ENCODE measurements around the gene MCM8. TPM values are rescaled to one million over a fixed set of nuclear protein-coding genes. Genes with fewer than 3 reads are reported as not detected.
"Not testable (repeated sequence)": the region's sequence is repeated elsewhere in the genome, so short reads cannot be mapped to it uniquely, and the experiment has no call there.

Gene MCM8
- polyA plus RNA-seq, 4 donors: 1.6 to 12.2 (median 4.2) TPM

GRCh38 chr20:6032907-6033306 is 82.5 kb downstream of the MCM8 start:
- H3K9me3 ChIP-seq (ENCODE audit: control insufficient read depth in 2 of 2, insufficient read depth in 1 of 2, low read depth in 1 of 2, low read length in 1 of 2); DNase-seq; H3K4me3 ChIP-seq (ENCODE audit: low read depth in 1 of 3, low read length in 3 of 3); H3K27me3 ChIP-seq (ENCODE audit: control insufficient read depth in 3 of 3, insufficient read depth in 3 of 3, low read length in 3 of 3); H3K27ac ChIP-seq (ENCODE audit: low read depth in 1 of 3, low read length in 2 of 3); H3K4me1 ChIP-seq (ENCODE audit: control insufficient read depth in 3 of 3, insufficient read depth in 2 of 3, low read depth in 1 of 3, low read length in 2 of 3); FAIRE-seq: not testable (repeated sequence)
- 91 to 96% (median 95%) methylated on average over 8 of the region's 8 CpGs for WGBS, 3 donors
- peaks cover 13 to 30% (median 22%) of the 10 kb centered on the region in 3 donors for H3K36me3 ChIP-seq (ENCODE audit: control insufficient read depth in 3 of 3, insufficient read depth in 2 of 3, low read depth in 1 of 3, low read length in 3 of 3)

- no peak overlapping the region for H3K27ac ChIP-seq (ENCODE audit: low read depth in 1 of 3, low read length in 2 of 3)
- no peak for FAIRE-seq
- H3K27me3 ChIP-seq (ENCODE audit: control insufficient read depth in 3 of 3, insufficient read depth in 3 of 3, low read length in 3 of 3): no peaks in the 10 kb centered on the region
- H3K36me3 ChIP-seq (ENCODE audit: control insufficient read depth in 3 of 3, insufficient read depth in 2 of 3, low read depth in 1 of 3, low read length in 3 of 3): peaks cover 13 to 34% (median 22%) of the 10 kb centered on the region in 3 donors
- no peak overlapping the region for H3K4me3 ChIP-seq (ENCODE audit: low read depth in 1 of 3, low read length in 3 of 3)
- H3K4me1 ChIP-seq (ENCODE audit: control insufficient read depth in 3 of 3, insufficient read depth in 2 of 3, low read depth in 1 of 3, low read length in 2 of 3): no peaks in the 10 kb centered on the region
- DNase-seq: no peak
- 57 to 74% (median 63%) methylated on average over 2 of the region's 2 CpGs for WGBS, 3 donors
- H3K9me3 ChIP-seq (ENCODE audit: control insufficient read depth in 2 of 2, insufficient read depth in 1 of 2, low read depth in 1 of 2, low read length in 1 of 2): no peaks in the 10 kb centered on the region
Observed at GRCh38 chr20:6034134-6034969, 83.9 kb downstream of the MCM8 start.

GRCh38 chr20:6036213-6036612 is 85.8 kb downstream of the MCM8 start:
- no peaks in the 10 kb centered on the region for H3K9me3 ChIP-seq (ENCODE audit: control insufficient read depth in 2 of 2, insufficient read depth in 1 of 2, low read depth in 1 of 2, low read length in 1 of 2)
- H3K4me1 ChIP-seq (ENCODE audit: control insufficient read depth in 3 of 3, insufficient read depth in 2 of 3, low read depth in 1 of 3, low read length in 2 of 3): no peaks in the 10 kb centered on the region
- H3K27ac ChIP-seq (ENCODE audit: low read depth in 1 of 3, low read length in 2 of 3): no peak overlapping the region
- WGBS, 3 donors: 96 to 98% (median 98%) methylated on average over 4 of the region's 4 CpGs
- peaks cover 22 to 37% (median 33%) of the 10 kb centered on the region in 3 donors for H3K36me3 ChIP-seq (ENCODE audit: control insufficient read depth in 3 of 3, insufficient read depth in 2 of 3, low read depth in 1 of 3, low read length in 3 of 3)
- H3K27me3 ChIP-seq (ENCODE audit: control insufficient read depth in 3 of 3, insufficient read depth in 3 of 3, low read length in 3 of 3): no peaks in the 10 kb centered on the region
- no peak for DNase-seq
- FAIRE-seq: no peak
- H3K4me3 ChIP-seq (ENCODE audit: low read depth in 1 of 3, low read length in 3 of 3): no peak overlapping the region

- no peaks in the 10 kb centered on the region for H3K9me3 ChIP-seq (ENCODE audit: control insufficient read depth in 2 of 2, insufficient read depth in 1 of 2, low read depth in 1 of 2, low read length in 1 of 2)
- 60 to 83% (median 68%) methylated on average over 1 of the region's 1 CpG for WGBS, 3 donors
- H3K4me3 ChIP-seq (ENCODE audit: low read depth in 1 of 3, low read length in 3 of 3): no peak overlapping the region
- peaks cover 26 to 46% (median 37%) of the 10 kb centered on the region in 3 donors for H3K36me3 ChIP-seq (ENCODE audit: control insufficient read depth in 3 of 3, insufficient read depth in 2 of 3, low read depth in 1 of 3, low read length in 3 of 3)
- FAIRE-seq: no peak
- H3K4me1 ChIP-seq (ENCODE audit: control insufficient read depth in 3 of 3, insufficient read depth in 2 of 3, low read depth in 1 of 3, low read length in 2 of 3): no peaks in the 10 kb centered on the region
- no peak for DNase-seq
- no peaks in the 10 kb centered on the region for H3K27me3 ChIP-seq (ENCODE audit: control insufficient read depth in 3 of 3, insufficient read depth in 3 of 3, low read length in 3 of 3)
- H3K27ac ChIP-seq (ENCODE audit: low read depth in 1 of 3, low read length in 2 of 3): no peak overlapping the region
Observed at GRCh38 chr20:6037082-6037481, 86.6 kb downstream of the MCM8 start.

- Histone ChIP-seq H3K27ac (ENCODE audit: low read depth in 1 of 3, low read length in 2 of 3) (no peak overlapping the region), H3K36me3 (ENCODE audit: control insufficient read depth in 3 of 3, insufficient read depth in 2 of 3, low read depth in 1 of 3, low read length in 3 of 3) (peaks cover 22 to 46% (median 41%) of the 10 kb centered on the region in 3 donors), H3K4me3 (ENCODE audit: low read depth in 1 of 3, low read length in 3 of 3) (no peak overlapping the region), H3K4me1 (ENCODE audit: control insufficient read depth in 3 of 3, insufficient read depth in 2 of 3, low read depth in 1 of 3, low read length in 2 of 3) (no peaks in the 10 kb centered on the region), H3K27me3 (ENCODE audit: control insufficient read depth in 3 of 3, insufficient read depth in 3 of 3, low read length in 3 of 3) (no peaks in the 10 kb centered on the region), H3K9me3 (ENCODE audit: control insufficient read depth in 2 of 2, insufficient read depth in 1 of 2, low read depth in 1 of 2, low read length in 1 of 2) (no peaks in the 10 kb centered on the region)
- FAIRE-seq (no peak), DNase-seq (no peak)
- WGBS, 3 donors: 90 to 98% (median 95%) methylated on average over 3 of the region's 3 CpGs
Observed at GRCh38 chr20:6038256-6038655, 87.8 kb downstream of the MCM8 start.

- Histone ChIP-seq H3K4me1 (ENCODE audit: control insufficient read depth in 3 of 3, insufficient read depth in 2 of 3, low read depth in 1 of 3, low read length in 2 of 3) (no peaks in the 10 kb centered on the region), H3K9me3 (ENCODE audit: control insufficient read depth in 2 of 2, insufficient read depth in 1 of 2, low read depth in 1 of 2, low read length in 1 of 2) (no peaks in the 10 kb centered on the region), H3K27me3 (ENCODE audit: control insufficient read depth in 3 of 3, insufficient read depth in 3 of 3, low read length in 3 of 3) (no peaks in the 10 kb centered on the region), H3K4me3 (ENCODE audit: low read depth in 1 of 3, low read length in 3 of 3) (no peak overlapping the region), H3K36me3 (ENCODE audit: control insufficient read depth in 3 of 3, insufficient read depth in 2 of 3, low read depth in 1 of 3, low read length in 3 of 3) (peaks cover 13 to 48% (median 29%) of the 10 kb centered on the region in 3 donors), H3K27ac (ENCODE audit: low read depth in 1 of 3, low read length in 2 of 3) (no peak overlapping the region)
- no peak for FAIRE-seq
- DNase-seq: no peak
- 89 to 96% (median 93%) methylated on average over 5 of the region's 5 CpGs for WGBS, 3 donors
Observed at GRCh38 chr20:6039766-6040165, 89.3 kb downstream of the MCM8 start.

- DNase-seq: no peak
- FAIRE-seq: no peak
- no peak overlapping the region for H3K27ac ChIP-seq (ENCODE audit: low read depth in 1 of 3, low read length in 2 of 3)
Observed at GRCh38 chr20:6040540-6040939, 90.1 kb downstream of the MCM8 start.

GRCh38 chr20:6040958-6041807 is 90.7 kb downstream of the MCM8 start:
- no peaks in the 10 kb centered on the region for H3K4me1 ChIP-seq (ENCODE audit: control insufficient read depth in 3 of 3, insufficient read depth in 2 of 3, low read depth in 1 of 3, low read length in 2 of 3)

More at GRCh38 chr20:6040540-6040939, 90.1 kb downstream of the MCM8 start:
- H3K9me3 ChIP-seq (ENCODE audit: control insufficient read depth in 2 of 2, insufficient read depth in 1 of 2, low read depth in 1 of 2, low read length in 1 of 2): no peaks in the 10 kb centered on the region
- H3K27me3 ChIP-seq (ENCODE audit: control insufficient read depth in 3 of 3, insufficient read depth in 3 of 3, low read length in 3 of 3): no peaks in the 10 kb centered on the region
- H3K4me3 ChIP-seq (ENCODE audit: low read depth in 1 of 3, low read length in 3 of 3): no peak overlapping the region
- no peaks in the 10 kb centered on the region for H3K4me1 ChIP-seq (ENCODE audit: control insufficient read depth in 3 of 3, insufficient read depth in 2 of 3, low read depth in 1 of 3, low read length in 2 of 3)
- 94% methylated on average over 8 of the region's 8 CpGs for WGBS, 3 donors
- peaks cover 13 to 47% (median 28%) of the 10 kb centered on the region in 3 donors for H3K36me3 ChIP-seq (ENCODE audit: control insufficient read depth in 3 of 3, insufficient read depth in 2 of 3, low read depth in 1 of 3, low read length in 3 of 3)

More at GRCh38 chr20:6040958-6041807, 90.7 kb downstream of the MCM8 start:
- 89 to 97% (median 96%) methylated on average over 59 to 67 of the region's 67 CpGs for WGBS, 3 donors
- no peaks in the 10 kb centered on the region for H3K9me3 ChIP-seq (ENCODE audit: control insufficient read depth in 2 of 2, insufficient read depth in 1 of 2, low read depth in 1 of 2, low read length in 1 of 2)
- H3K36me3 ChIP-seq (ENCODE audit: control insufficient read depth in 3 of 3, insufficient read depth in 2 of 3, low read depth in 1 of 3, low read length in 3 of 3): peaks cover 13 to 41% (median 28%) of the 10 kb centered on the region in 3 donors
- no peaks in the 10 kb centered on the region for H3K27me3 ChIP-seq (ENCODE audit: control insufficient read depth in 3 of 3, insufficient read depth in 3 of 3, low read length in 3 of 3)
- FAIRE-seq: no peak
- DNase-seq: no peak
- H3K4me3 ChIP-seq (ENCODE audit: low read depth in 1 of 3, low read length in 3 of 3): no peak overlapping the region
- H3K27ac ChIP-seq (ENCODE audit: low read depth in 1 of 3, low read length in 2 of 3): no peak overlapping the region
